ENCODE results near the gene TBC1D5.

TBC1D5 gene

DNA sequence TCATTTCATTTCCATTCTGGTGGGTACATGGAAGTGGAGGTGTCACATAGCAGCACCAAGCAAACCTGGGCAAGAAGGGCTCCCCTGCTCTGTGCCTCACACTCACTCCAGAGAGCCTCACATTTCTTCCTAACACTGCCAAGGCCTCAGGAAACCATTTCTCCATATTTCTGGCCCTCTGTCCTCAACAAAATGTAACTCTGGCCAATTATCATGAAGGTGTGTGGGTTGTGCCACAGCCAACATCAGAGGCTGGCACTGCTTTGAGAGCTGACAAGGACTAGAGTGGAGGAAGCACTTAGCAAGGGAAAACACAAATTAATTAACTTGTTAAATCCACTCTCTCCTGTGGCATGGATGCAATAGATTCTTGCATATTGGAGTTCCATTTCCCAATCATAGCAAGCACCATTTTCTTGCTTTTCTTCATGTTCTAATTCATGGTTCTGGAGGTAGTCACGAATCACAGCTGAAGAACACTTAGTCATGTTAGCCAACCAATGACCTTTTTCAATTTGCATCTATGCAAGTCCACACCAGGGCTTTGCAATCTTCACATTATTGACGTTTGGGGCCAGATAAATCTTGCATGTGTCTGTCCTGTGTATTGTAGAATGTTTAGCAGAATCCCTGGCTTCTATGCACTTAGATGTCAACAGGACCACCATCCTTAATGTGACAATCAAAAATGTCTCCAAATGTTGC lies 616.5 kb downstream of the TBC1D5 start:
- no peak for DNase-seq (ENCODE audit: low read depth)
- TF ChIP-seq, protein P1, sequence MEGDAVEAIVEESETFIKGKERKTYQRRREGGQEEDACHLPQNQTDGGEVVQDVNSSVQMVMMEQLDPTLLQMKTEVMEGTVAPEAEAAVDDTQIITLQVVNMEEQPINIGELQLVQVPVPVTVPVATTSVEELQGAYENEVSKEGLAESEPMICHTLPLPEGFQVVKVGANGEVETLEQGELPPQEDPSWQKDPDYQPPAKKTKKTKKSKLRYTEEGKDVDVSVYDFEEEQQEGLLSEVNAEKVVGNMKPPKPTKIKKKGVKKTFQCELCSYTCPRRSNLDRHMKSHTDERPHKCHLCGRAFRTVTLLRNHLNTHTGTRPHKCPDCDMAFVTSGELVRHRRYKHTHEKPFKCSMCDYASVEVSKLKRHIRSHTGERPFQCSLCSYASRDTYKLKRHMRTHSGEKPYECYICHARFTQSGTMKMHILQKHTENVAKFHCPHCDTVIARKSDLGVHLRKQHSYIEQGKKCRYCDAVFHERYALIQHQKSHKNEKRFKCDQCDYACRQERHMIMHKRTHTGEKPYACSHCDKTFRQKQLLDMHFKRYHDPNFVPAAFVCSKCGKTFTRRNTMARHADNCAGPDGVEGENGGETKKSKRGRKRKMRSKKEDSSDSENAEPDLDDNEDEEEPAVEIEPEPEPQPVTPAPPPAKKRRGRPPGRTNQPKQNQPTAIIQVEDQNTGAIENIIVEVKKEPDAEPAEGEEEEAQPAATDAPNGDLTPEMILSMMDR (IDR thresholded peaks at IDR 0.05; ENCODE audit: low read length, missing control alignments) = no peak
- no peak overlapping the region for H3K4me3 ChIP-seq (replicated peaks; ENCODE audit: low read depth, low read length)

DNA sequence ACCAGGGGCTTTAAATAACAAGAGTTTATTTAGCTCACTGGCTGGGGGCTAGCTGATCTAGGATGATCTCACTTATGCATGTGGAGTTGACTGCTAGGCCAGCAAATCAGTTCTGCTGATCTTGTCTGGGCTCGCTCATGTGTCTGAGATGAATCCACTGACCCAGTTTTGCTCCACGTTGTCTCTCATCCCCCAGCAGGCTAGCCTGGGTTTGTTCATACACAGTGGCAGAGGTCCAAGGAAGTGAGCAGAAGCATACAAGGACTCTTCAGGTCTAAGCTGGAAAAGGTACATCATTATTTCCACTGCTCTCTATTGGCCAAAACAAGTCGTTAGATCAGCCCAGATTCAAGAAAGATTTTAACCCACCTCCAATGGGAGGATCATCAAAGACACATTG lies 619.7 kb downstream of the TBC1D5 start:
- TF ChIP-seq, protein P1 (IDR thresholded peaks at IDR 0.05; ENCODE audit: low read length, missing control alignments) = no peak
- DNase-seq (ENCODE audit: low read depth) = no peak
- no peak overlapping the region for H3K4me3 ChIP-seq (replicated peaks; ENCODE audit: low read depth, low read length)

GRCh38 chr3:17121336-17121735 lies 621.1 kb downstream of the TBC1D5 start:
- no peak overlapping the region for H3K4me3 ChIP-seq (replicated peaks; ENCODE audit: low read depth, low read length)
- TF ChIP-seq, protein P1 (IDR thresholded peaks at IDR 0.05; ENCODE audit: low read length, missing control alignments) = no peak
- DNase-seq (ENCODE audit: low read depth) = no peak

GRCh38 chr3:17120115-17120514 lies 622.3 kb downstream of the TBC1D5 start:
- no peak overlapping the region for H3K4me3 ChIP-seq (replicated peaks; ENCODE audit: low read depth, low read length)
- TF ChIP-seq, protein P1 (IDR thresholded peaks at IDR 0.05; ENCODE audit: low read length, missing control alignments) = no peak
- no peak for DNase-seq (ENCODE audit: low read depth)

DNA sequence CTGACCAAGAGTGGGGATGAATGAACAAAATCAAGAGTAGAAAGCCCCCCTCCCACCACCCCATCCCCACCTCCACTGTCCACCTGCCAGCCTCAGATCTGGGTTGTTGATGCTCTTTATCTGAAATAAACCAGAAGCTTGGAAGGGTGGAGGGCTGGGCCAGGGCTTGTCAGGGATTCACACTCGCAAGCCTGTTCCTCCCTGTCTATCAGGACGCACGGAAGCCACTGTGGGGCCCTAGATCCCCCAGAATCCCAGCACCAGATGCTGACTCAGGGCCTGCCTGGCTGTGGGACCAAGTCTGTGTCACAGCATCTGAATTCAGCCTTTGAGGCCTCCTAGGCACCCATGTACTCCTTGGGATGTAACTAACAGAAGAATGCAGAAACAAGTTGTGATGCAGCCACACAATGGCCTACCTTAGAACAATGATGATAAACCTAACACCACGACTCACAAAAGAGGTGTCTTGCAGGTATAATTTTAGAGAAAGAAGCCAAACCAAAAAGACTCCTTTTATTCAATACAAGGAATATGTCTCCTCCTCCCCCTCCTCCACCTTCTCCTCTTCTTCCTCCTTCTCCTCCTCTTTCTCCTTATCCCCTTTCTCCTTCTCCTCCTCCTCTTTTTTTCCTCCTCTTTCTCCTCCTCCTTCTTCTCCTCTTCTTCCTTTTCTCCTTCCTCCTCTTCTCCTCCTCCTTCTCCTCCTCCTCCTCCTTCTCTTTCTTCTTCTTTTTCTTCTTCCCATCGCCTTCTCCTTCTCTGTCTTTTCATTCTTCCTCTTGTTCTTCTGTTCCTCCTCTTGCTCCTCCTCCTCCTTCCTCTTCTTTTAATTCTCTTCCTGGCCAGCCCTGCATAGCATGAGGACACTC lies 623.0 kb downstream of the TBC1D5 start:
- H3K4me3 ChIP-seq (replicated peaks; ENCODE audit: low read depth, low read length) = no peak overlapping the region
- DNase-seq (ENCODE audit: low read depth) = no peak
- TF ChIP-seq, protein P1 (IDR thresholded peaks at IDR 0.05; ENCODE audit: low read length, missing control alignments) = no peak

DNA sequence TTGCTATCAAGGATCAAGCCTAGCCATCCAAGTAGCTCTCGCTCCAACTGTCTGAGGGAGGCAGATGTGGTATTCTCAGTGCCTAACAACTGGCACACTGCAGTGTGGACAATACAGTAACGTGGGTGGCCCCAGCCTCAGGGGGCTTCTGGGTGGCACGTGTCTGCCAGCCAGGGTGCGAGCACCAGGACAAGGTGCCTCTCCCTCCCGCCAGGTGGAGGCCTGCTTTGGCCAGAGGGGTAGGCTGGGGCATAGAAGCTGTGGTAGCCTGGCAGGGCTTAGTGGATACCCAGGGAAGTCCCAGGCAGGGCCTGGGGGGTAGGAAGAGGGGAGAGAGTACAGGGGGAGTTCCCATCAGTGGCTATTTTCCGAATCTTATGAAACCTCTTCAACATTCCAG lies 623.7 kb downstream of the TBC1D5 start:
- DNase-seq (ENCODE audit: low read depth) = no peak
- TF ChIP-seq, protein P1 (IDR thresholded peaks at IDR 0.05; ENCODE audit: low read length, missing control alignments) = no peak
- H3K4me3 ChIP-seq (replicated peaks; ENCODE audit: low read depth, low read length) = no peak overlapping the region

Data from fibroblast of pulmonary artery (primary cell).